HCT116 (cell line): ENCODE data around the gene SORBS1. TPM values are rescaled to one million over a fixed set of nuclear protein-coding genes. Genes with fewer than 3 reads are reported as not detected.

Experiments used
- ATAC-seq: fragments of 200-7000 bp; cut with Tn5 transposase; 2 replicates; pipeline ENCODE4 v1.9.1; 2020; ENCODE audit warnings: mild to moderate bottlenecking, moderate library complexity
- BruUV-seq: library from RNA; stranded (reverse); fragments of 400-500 nt; replicated peaks from 2 replicates; lab custom pipeline; 2021; lab: Mats Ljungman, UMichigan
- CTCF ChIA-PET: fragments of 300-600 bp; sonication (Branson Sonifier 250); formaldehyde crosslinking; loops from one replicate; lab custom pipeline; 2021; ENCODE audit warnings: antibody characterized with exemption; lab: Charles Lee
- POLR2A ChIA-PET: fragments of 300-600, 350-600 bp; sonication (Branson Sonifier 250); formaldehyde crosslinking; loops from one replicate; lab custom pipeline; 2021; ENCODE audit warnings: antibody characterized with exemption; lab: Charles Lee
- RAD21 ChIA-PET, 2 experiments: fragments of 300-600 bp; sonication (Branson Sonifier 250); formaldehyde crosslinking; loops; one replicate each; lab custom pipeline; 2023; ENCODE audit warnings: low total read pairs in 2 of 2; ENCODE audit not compliant: uncharacterized antibody in 2 of 2, unreplicated experiment in 2 of 2, low non-redundant PET in 1 of 2; lab: Charles Lee
- DNase-seq: peaks from one replicate; pipeline ENCODE4 v3.0.0-alpha.2; 2010; ENCODE audit warnings: low read depth, low spot score
- H2AFZ ChIP-seq: fragments of 200-600 bp; shearing (Covaris generic), sonication (generic); 2 replicates; pipeline ENCODE4 v1.6.1; 2017; ENCODE audit warnings: low read depth, mixed run types, mixed read lengths, antibody characterized with exemption, low read length; ENCODE audit not compliant: poor library complexity, severe bottlenecking
- H3K27ac ChIP-seq: 2 replicates; pipeline ENCODE4 v1.5.1; 2012; ENCODE audit warnings: low read depth, low read length
- H3K27me3 ChIP-seq: fragments of 200-600 bp; sonication (generic); 2 replicates; pipeline ENCODE4 v1.6.1; 2016; ENCODE audit warnings: mixed run types, low read length, mixed read lengths; ENCODE audit not compliant: insufficient read depth
- H3K36me3 ChIP-seq, 2 experiments: fragments of 200-500 bp in 1 of 2; fragments of 200-600 bp in 1 of 2; sonication (Bioruptor generic) in 1 of 2; sonication (generic) in 1 of 2; 2 replicates each; pipeline versions ENCODE4 v1.5.1 to v1.6.1; 2014 to 2016; ENCODE audit warnings: low read length in 2 of 2, inconsistent platforms in 1 of 2, mixed read lengths in 1 of 2, mixed run types in 1 of 2; ENCODE audit not compliant: insufficient read depth in 2 of 2, control insufficient read depth in 1 of 2
- H3K4me1 ChIP-seq, 2 experiments: fragments of 200-600 bp in 1 of 2; sonication (generic) in 1 of 2; 2 replicates each; pipeline versions ENCODE4 v1.5.1 to v1.6.1; 2012 to 2017; ENCODE audit warnings: low read length in 2 of 2, inconsistent platforms in 1 of 2, mild to moderate bottlenecking in 1 of 2, mixed read lengths in 1 of 2, mixed run types in 1 of 2, moderate library complexity in 1 of 2; ENCODE audit not compliant: insufficient read depth in 2 of 2, control insufficient read depth in 1 of 2
- H3K4me2 ChIP-seq: fragments of 200-600 bp; sonication (generic); 2 replicates; pipeline ENCODE4 v1.6.1; 2017; ENCODE audit warnings: mixed run types, low read length, mixed read lengths
- H3K4me3 ChIP-seq, 2 experiments: fragments of 200-600 bp in 1 of 2; sonication (generic) in 1 of 2; replicated peaks in 1 of 2; 2 replicates each; pipeline ENCODE4 v1.5.1; 2011 to 2016; ENCODE audit warnings: low read length in 2 of 2, control low read depth in 1 of 2, low read depth in 1 of 2, mild to moderate bottlenecking in 1 of 2, mixed read lengths in 1 of 2, mixed run types in 1 of 2
- H3K79me2 ChIP-seq: fragments of 200-600 bp; sonication (generic); 2 replicates; pipeline ENCODE4 v1.6.1; 2017; ENCODE audit warnings: mild to moderate bottlenecking, mixed run types, low read length, moderate library complexity, mixed read lengths; ENCODE audit not compliant: insufficient read depth
- H3K9ac ChIP-seq: fragments of 200-600 bp; sonication (generic); 2 replicates; pipeline ENCODE4 v1.6.1; 2016; ENCODE audit warnings: low read length, mixed read lengths
- H3K9me2 ChIP-seq: fragments of 200-600 bp; sonication (generic), shearing (Covaris generic); 2 replicates; pipeline ENCODE4 v1.6.1; 2017; ENCODE audit warnings: mixed run types, mild to moderate bottlenecking, moderate library complexity; ENCODE audit not compliant: insufficient read depth
- H3K9me3 ChIP-seq, 2 experiments: fragments of 200-500 bp in 1 of 2; fragments of 200-600 bp in 1 of 2; sonication (Bioruptor generic) in 1 of 2; sonication (generic) in 1 of 2; 2 replicates each; pipeline ENCODE4 v1.6.1; 2014 to 2017; ENCODE audit warnings: low read length in 2 of 2, mixed read lengths in 2 of 2, inconsistent platforms in 1 of 2, low read depth in 1 of 2, mild to moderate bottlenecking in 1 of 2, mixed run types in 1 of 2, moderate library complexity in 1 of 2; ENCODE audit not compliant: control insufficient read depth in 1 of 2, insufficient read depth in 1 of 2
- H4K20me1 ChIP-seq: fragments of 200-600 bp; sonication (generic), shearing (Covaris generic); 2 replicates; pipeline ENCODE4 v1.6.1; 2017; ENCODE audit warnings: mixed run types, mild to moderate bottlenecking, moderate library complexity; ENCODE audit not compliant: insufficient read depth
- ATF3 ChIP-seq: IDR thresholded peaks from 2 replicates; pipeline ENCODE4 v1.6.1; 2012
- CBX3 ChIP-seq: IDR thresholded peaks from 2 replicates; pipeline ENCODE4 v1.6.1; 2012; ENCODE audit warnings: low read depth
- CEBPB ChIP-seq: IDR thresholded peaks from 2 replicates; pipeline ENCODE4 v1.6.1; 2012; ENCODE audit warnings: low read depth
- CTCF ChIP-seq, 3 experiments: fragments of 200-600 bp in 1 of 3; sonication (generic) in 1 of 3; IDR thresholded peaks in 2 of 3; conservative IDR thresholded peaks in 1 of 3; 2 replicates each; pipeline ENCODE4 v1.5.1; 2012 to 2017; ENCODE audit warnings: low read depth in 2 of 3, low read length in 2 of 3, antibody characterized with exemption in 1 of 3, borderline replicate concordance in 1 of 3, control low read depth in 1 of 3, mild to moderate bottlenecking in 1 of 3, mixed read lengths in 1 of 3, mixed run types in 1 of 3, moderate library complexity in 1 of 3; ENCODE audit not compliant: insufficient read depth in 1 of 3
- EGR1 ChIP-seq: IDR thresholded peaks from 2 replicates; pipeline ENCODE4 v1.6.1; 2012; ENCODE audit warnings: low read depth
- ELF1 ChIP-seq: IDR thresholded peaks from 2 replicates; pipeline ENCODE4 v1.6.1; 2012; ENCODE audit warnings: low read depth, borderline replicate concordance
- EZH2 ChIP-seq: fragments of 200-600 bp; sonication (generic); IDR thresholded peaks from 2 replicates; pipeline ENCODE4 v1.6.1; 2017; ENCODE audit warnings: antibody characterized with exemption, mixed run types
- EZH2phosphoT487 ChIP-seq: fragments of 200-600 bp; IDR thresholded peaks from 2 replicates; pipeline ENCODE4 v1.6.1; 2018; ENCODE audit warnings: antibody characterized with exemption, borderline replicate concordance
- FOSL1 ChIP-seq: IDR thresholded peaks from 2 replicates; pipeline ENCODE4 v1.6.1; 2012; ENCODE audit warnings: low read depth
- JUND ChIP-seq: IDR thresholded peaks from 2 replicates; pipeline ENCODE4 v1.6.1; 2012
- RAD21 ChIP-seq: IDR thresholded peaks from 2 replicates; pipeline ENCODE4 v1.6.1; 2012; ENCODE audit warnings: low read depth, mild to moderate bottlenecking
- REST ChIP-seq: IDR thresholded peaks from 2 replicates; pipeline ENCODE4 v1.6.1; 2012; ENCODE audit warnings: low read depth
- SP1 ChIP-seq: IDR thresholded peaks from 2 replicates; pipeline ENCODE4 v1.6.1; 2012; ENCODE audit warnings: low read depth
- YY1 ChIP-seq: IDR thresholded peaks from 2 replicates; pipeline ENCODE4 v1.6.1; 2011; ENCODE audit warnings: low read length, low read depth, moderate library complexity, mild to moderate bottlenecking; ENCODE audit not compliant: insufficient replicate concordance; ENCODE audit errors: extremely low read depth
- ZBTB33 ChIP-seq: IDR thresholded peaks from 2 replicates; pipeline ENCODE4 v1.6.1; 2011; ENCODE audit warnings: mild to moderate bottlenecking, low read length, moderate library complexity; ENCODE audit not compliant: insufficient replicate concordance; ENCODE audit errors: extremely low read depth
- ZNF274 ChIP-seq: fragments of 200-500 bp; sonication (Bioruptor generic); IDR thresholded peaks from 2 replicates; pipeline ENCODE4 v1.6.1; 2014; ENCODE audit warnings: mild to moderate bottlenecking, low read depth, low read length, inconsistent platforms
- intact Hi-C: fragments of 100-400 bp; cut with micrococcal nuclease; formaldehyde crosslinking; loops from 2 replicates; pipeline ENCODE4 v1.10.0; 2022
- total RNA-seq: library from RNA; stranded (reverse); gene quantifications from one replicate; pipeline ENCODE4 v1.2.1, GENCODE V29; 2021; ENCODE audit not compliant: unreplicated experiment

SORBS1 gene
- total RNA-seq, 1 experiment from 2014 or later = 3.4 TPM

- H3K79me2 ChIP-seq = no peaks in the 10 kb centered on the region
- no peak overlapping the region for H3K4me3 ChIP-seq
- no peak overlapping the region for H2AFZ ChIP-seq
- no peaks in the 10 kb centered on the region for H3K36me3 ChIP-seq
- no peak overlapping the region for H3K27ac ChIP-seq
- H3K9me2 ChIP-seq = no peaks in the 10 kb centered on the region
- no peak overlapping the region for H3K4me2 ChIP-seq
- ATAC-seq = no peak
- H3K27me3 ChIP-seq = no peaks in the 10 kb centered on the region
- ChIA-PET CTCF (interaction anchor here (1.4 to 2.6 kb wide), 2 partner anchors 15 to 116 kb away, joined by 3 to 8 read pairs; no protein-coding TSS in a partner anchor), RAD21 (no interaction called here), POLR2A (no interaction called here)
- no peaks in the 10 kb centered on the region for H3K9me3 ChIP-seq
- DNase-seq = no peak
- TF ChIP-seq CBX3 (no peak), ATF3 (no peak), ELF1 (no peak), REST (no peak), CEBPB (no peak), YY1 (no peak), SP1 (no peak), FOSL1 (no peak), EZH2phosphoT487 (no peak), CTCF (IDR thresholded peaks at IDR 0.05 in 2 of 3, conservative IDR thresholded peaks at IDR 0.05 in 1 of 3; ENCODE audit: borderline replicate concordance in 1 of 3, insufficient read depth in 1 of 3, low read depth in 2 of 3, low read length in 2 of 3) (no peak), ZBTB33 (no peak), ZNF274 (no peak), JUND (no peak), RAD21 (no peak), EZH2 (no peak), EGR1 (no peak)
- BruUV-seq = no TSS peak
- no peak overlapping the region for H3K9ac ChIP-seq
- intact Hi-C loops = no loop called here
- no peaks in the 10 kb centered on the region for H4K20me1 ChIP-seq
- no peaks in the 10 kb centered on the region; a peak in 1 of 4 replicates for H3K4me1 ChIP-seq
These were observed 201.7 kb downstream of the SORBS1 start for GRCh38 chr10:95359466-95359865.
